H9 (cell line): ENCODE data around the gene PKN3. TPM values are rescaled to one million over a fixed set of nuclear protein-coding genes. Genes with fewer than 3 reads are reported as not detected.

ENCODE experiments used
- DNase-seq: peaks from one replicate; pipeline ENCODE4 v3.0.0-alpha.2; 2017
- H2AFZ ChIP-seq: one replicate; pipeline ENCODE4 v1.6.1; 2013; ENCODE audit warnings: mild to moderate bottlenecking, low read length, control low read depth, moderate library complexity
- H2AK5ac ChIP-seq: 2 replicates; pipeline ENCODE4 v1.6.1; 2013; ENCODE audit warnings: low read length, control low read depth, mixed read lengths; ENCODE audit not compliant: insufficient read length
- H2BK120ac ChIP-seq: one replicate; pipeline ENCODE4 v1.6.1; 2013; ENCODE audit warnings: low read depth, mild to moderate bottlenecking, low read length, control low read depth, inconsistent platforms; ENCODE audit not compliant: poor library complexity, severe bottlenecking
- H2BK12ac ChIP-seq: 2 replicates; pipeline ENCODE4 v1.6.1; 2013; ENCODE audit warnings: low read length, control low read depth, mixed read lengths, low read depth; ENCODE audit not compliant: insufficient read length
- H2BK15ac ChIP-seq: 2 replicates; pipeline ENCODE4 v1.6.1; 2013; ENCODE audit warnings: low read depth, low read length, control low read depth
- H2BK20ac ChIP-seq: one replicate; pipeline ENCODE4 v1.6.1; 2013; ENCODE audit warnings: low read depth, mild to moderate bottlenecking, low read length, control low read depth, inconsistent platforms; ENCODE audit not compliant: poor library complexity, severe bottlenecking
- H2BK5ac ChIP-seq: 2 replicates; pipeline ENCODE4 v1.6.1; 2013; ENCODE audit warnings: low read length, control low read depth, mixed read lengths; ENCODE audit not compliant: insufficient read length
- H3K14ac ChIP-seq: 2 replicates; pipeline ENCODE4 v1.6.1; 2013; ENCODE audit warnings: low read length, control low read depth; ENCODE audit not compliant: insufficient read depth
- H3K18ac ChIP-seq: 2 replicates; pipeline ENCODE4 v1.6.1; 2013; ENCODE audit warnings: low read depth, mild to moderate bottlenecking, mixed read lengths, low read length, control low read depth; ENCODE audit not compliant: insufficient read length
- H3K23ac ChIP-seq: 2 replicates; pipeline ENCODE4 v1.6.1; 2013; ENCODE audit warnings: low read length, control low read depth, mixed read lengths, low read depth; ENCODE audit not compliant: insufficient read length
- H3K23me2 ChIP-seq: 2 replicates; pipeline ENCODE4 v1.6.1; 2013; ENCODE audit warnings: low read depth, mild to moderate bottlenecking, mixed read lengths, low read length, control low read depth; ENCODE audit not compliant: insufficient read length, poor library complexity, severe bottlenecking
- H3K27ac ChIP-seq: 2 replicates; pipeline ENCODE4 v1.5.1; 2013; ENCODE audit warnings: low read length, control low read depth, mixed read lengths, low read depth; ENCODE audit not compliant: insufficient read length
- H3K27me3 ChIP-seq: 2 replicates; pipeline ENCODE4 v1.6.1; 2013; ENCODE audit warnings: low read length, control low read depth, inconsistent platforms; ENCODE audit not compliant: insufficient read depth
- H3K4ac ChIP-seq: 2 replicates; pipeline ENCODE4 v1.6.1; 2013; ENCODE audit warnings: low read depth, mild to moderate bottlenecking, control low read depth, inconsistent platforms, low read length, moderate library complexity
- H3K4me1 ChIP-seq: 2 replicates; pipeline ENCODE4 v1.6.1; 2013; ENCODE audit warnings: low read length, control low read depth, inconsistent platforms; ENCODE audit not compliant: insufficient read depth
- H3K4me2 ChIP-seq: 2 replicates; pipeline ENCODE4 v1.6.1; 2013; ENCODE audit warnings: low read length, control low read depth, mixed read lengths; ENCODE audit not compliant: insufficient read length, insufficient read depth
- H3K56ac ChIP-seq: 2 replicates; pipeline ENCODE4 v1.6.1; 2013; ENCODE audit warnings: low read depth, mild to moderate bottlenecking, mixed read lengths, low read length, control low read depth; ENCODE audit not compliant: insufficient read length
- H3K79me1 ChIP-seq: 2 replicates; pipeline ENCODE4 v1.6.1; 2013; ENCODE audit warnings: low read depth, mild to moderate bottlenecking, moderate library complexity, low read length, control low read depth, inconsistent platforms; ENCODE audit not compliant: insufficient read depth, poor library complexity, severe bottlenecking
- H3K79me2 ChIP-seq: 2 replicates; pipeline ENCODE4 v1.6.1; 2013; ENCODE audit warnings: low read length, control low read depth, inconsistent platforms; ENCODE audit not compliant: insufficient read depth
- H3K9ac ChIP-seq: 2 replicates; pipeline ENCODE4 v1.6.1; 2013; ENCODE audit warnings: low read length, control low read depth, mixed read lengths; ENCODE audit not compliant: insufficient read length; ENCODE audit errors: extremely low read depth
- H3K9me3 ChIP-seq: one replicate; pipeline ENCODE4 v1.6.1; 2013; ENCODE audit warnings: low read depth, low read length, inconsistent platforms; ENCODE audit not compliant: control insufficient read depth
- H3T11ph ChIP-seq: one replicate; pipeline ENCODE4 v1.6.1; 2013; ENCODE audit warnings: mild to moderate bottlenecking, low read length, control low read depth, inconsistent platforms
- H4K20me1 ChIP-seq: one replicate; pipeline ENCODE4 v1.6.1; 2013; ENCODE audit not compliant: control insufficient read depth, insufficient read length, insufficient read depth
- H4K5ac ChIP-seq: 2 replicates; pipeline ENCODE4 v1.6.1; 2013; ENCODE audit warnings: low read depth, mild to moderate bottlenecking, mixed read lengths, low read length, control low read depth; ENCODE audit not compliant: insufficient read length
- H4K8ac ChIP-seq: replicated peaks from 2 replicates; pipeline ENCODE4 v1.6.1; 2013; ENCODE audit warnings: low read length, control low read depth, mixed read lengths, low read depth; ENCODE audit not compliant: insufficient read length
- H4K91ac ChIP-seq: 2 replicates; pipeline ENCODE4 v1.6.1; 2013; ENCODE audit warnings: low read depth, mild to moderate bottlenecking, moderate library complexity, mixed read lengths, low read length, control low read depth; ENCODE audit not compliant: insufficient read length
- H3K27ac Mint-ChIP-seq, 3 experiments: 2 replicates in 2 of 3; 3 replicates in 1 of 3; pipeline ENCODE4 v1.8.0; 2020 to 2021; ENCODE audit warnings: mixed read lengths in 3 of 3, mild to moderate bottlenecking in 1 of 3, moderate library complexity in 1 of 3
- H3K27me3 Mint-ChIP-seq: 2 replicates; pipeline ENCODE4 v1.8.0; 2021; ENCODE audit warnings: low read depth, mild to moderate bottlenecking, moderate library complexity, mixed read lengths
- H3K36me3 Mint-ChIP-seq, 3 experiments: 2 replicates in 2 of 3; 3 replicates in 1 of 3; pipeline ENCODE4 v1.8.0; 2020 to 2021; ENCODE audit warnings: low read depth in 3 of 3, mixed read lengths in 3 of 3; ENCODE audit not compliant: insufficient read depth in 1 of 3
- H3K4me1 Mint-ChIP-seq, 2 experiments: 2 replicates each; pipeline ENCODE4 v1.8.0; 2020; ENCODE audit warnings: mixed read lengths in 2 of 2
- H3K4me3 Mint-ChIP-seq, 2 experiments: 2 replicates in 1 of 2; 3 replicates in 1 of 2; pipeline ENCODE4 v1.8.0; 2020 to 2021; ENCODE audit warnings: mild to moderate bottlenecking in 2 of 2, mixed read lengths in 2 of 2, moderate library complexity in 1 of 2
- H3K9me3 Mint-ChIP-seq, 2 experiments: 2 replicates in 1 of 2; 3 replicates in 1 of 2; pipeline ENCODE4 v1.8.0; 2020; ENCODE audit warnings: mild to moderate bottlenecking in 2 of 2, mixed read lengths in 2 of 2, moderate library complexity in 1 of 2
- WGBS: extraction: QIAGEN DNeasy Blood & Tissue Kit; methylation state at CpG from one replicate; pipeline ENCODE4 v1.1.7; 2013; ENCODE audit warnings: missing lambda C conversion rate, low lambda C conversion rate, mixed read lengths; ENCODE audit not compliant: insufficient read length; ENCODE audit errors: extremely low coverage; 5-methylcytosine and 5-hydroxymethylcytosine counted together
- total RNA-seq: library from RNA; stranded (reverse); gene quantifications from 2 replicates; pipeline ENCODE4 v1.2.1, GENCODE V29; 2021
- TF ChIP-seq, protein P1 (sequence below): fragments of 200-600 bp; sonication (generic); conservative IDR thresholded peaks from 3 replicates; pipeline ENCODE4 v1.8.0; 2021; ENCODE audit warnings: antibody characterized with exemption, mild to moderate bottlenecking

The PKN3 gene
- total RNA-seq, 1 experiment from 2014 or later = 25.0 TPM

- H2BK120ac ChIP-seq = no peak overlapping the region
- Mint-ChIP-seq H3K27ac (peak overlapping the region; percentile 10 to 96 (median 94); a peak in 5 of 7 replicates), H3K9me3 (no peaks in the 10 kb centered on the region; a peak in 2 of 5 replicates), H3K27me3 (no peaks in the 10 kb centered on the region; the same call in none of the 2 replicates), H3K36me3 (peaks cover 2 to 33% (median 26%) of the 10 kb centered on the region in 3 experiments; a peak in 5 of 7 replicates), H3K4me3 (peak overlapping the region; percentile 92 to 95), H3K4me1 (peaks cover 22% of the 10 kb centered on the region in 2 experiments)
- no peaks in the 10 kb centered on the region for H3K79me2 ChIP-seq
- H3K4ac ChIP-seq = no peak overlapping the region
- no peaks in the 10 kb centered on the region for H3K27me3 ChIP-seq
- no peak overlapping the region for H2AK5ac ChIP-seq
- TF ChIP-seq, protein P1, sequence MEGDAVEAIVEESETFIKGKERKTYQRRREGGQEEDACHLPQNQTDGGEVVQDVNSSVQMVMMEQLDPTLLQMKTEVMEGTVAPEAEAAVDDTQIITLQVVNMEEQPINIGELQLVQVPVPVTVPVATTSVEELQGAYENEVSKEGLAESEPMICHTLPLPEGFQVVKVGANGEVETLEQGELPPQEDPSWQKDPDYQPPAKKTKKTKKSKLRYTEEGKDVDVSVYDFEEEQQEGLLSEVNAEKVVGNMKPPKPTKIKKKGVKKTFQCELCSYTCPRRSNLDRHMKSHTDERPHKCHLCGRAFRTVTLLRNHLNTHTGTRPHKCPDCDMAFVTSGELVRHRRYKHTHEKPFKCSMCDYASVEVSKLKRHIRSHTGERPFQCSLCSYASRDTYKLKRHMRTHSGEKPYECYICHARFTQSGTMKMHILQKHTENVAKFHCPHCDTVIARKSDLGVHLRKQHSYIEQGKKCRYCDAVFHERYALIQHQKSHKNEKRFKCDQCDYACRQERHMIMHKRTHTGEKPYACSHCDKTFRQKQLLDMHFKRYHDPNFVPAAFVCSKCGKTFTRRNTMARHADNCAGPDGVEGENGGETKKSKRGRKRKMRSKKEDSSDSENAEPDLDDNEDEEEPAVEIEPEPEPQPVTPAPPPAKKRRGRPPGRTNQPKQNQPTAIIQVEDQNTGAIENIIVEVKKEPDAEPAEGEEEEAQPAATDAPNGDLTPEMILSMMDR = no peak
- peak; percentile 21 for DNase-seq
- H3K27ac ChIP-seq = no peak overlapping the region
- H2AFZ ChIP-seq = no peak overlapping the region
- H2BK12ac ChIP-seq = no peak overlapping the region
- H2BK20ac ChIP-seq = no peak overlapping the region
- H3K56ac ChIP-seq = no peak overlapping the region
- no peak overlapping the region for H4K5ac ChIP-seq
- no peaks in the 10 kb centered on the region for H3K9me3 ChIP-seq
- no peak overlapping the region for H3K18ac ChIP-seq
- no peak overlapping the region for H4K8ac ChIP-seq
- H3K9ac ChIP-seq = peak overlapping the region; percentile 84
- H3K23ac ChIP-seq = no peak overlapping the region
- peak overlapping the region; percentile 91 for H3K4me2 ChIP-seq
- no peak overlapping the region for H2BK5ac ChIP-seq
- H4K91ac ChIP-seq = no peak overlapping the region
- H3K4me1 ChIP-seq = no peaks in the 10 kb centered on the region; the same call in 1 of the 2 replicates
- no peaks in the 10 kb centered on the region for H3K79me1 ChIP-seq
- WGBS = no CpG with 5 or more reads among the region's 7 CpGs
- peaks cover 4% of the 10 kb centered on the region for H3K23me2 ChIP-seq
- no peaks in the 10 kb centered on the region for H4K20me1 ChIP-seq
- no peak overlapping the region for H3T11ph ChIP-seq
- H3K14ac ChIP-seq = peak overlapping the region; percentile 69; the same call in 1 of the 2 replicates
- H2BK15ac ChIP-seq = no peak overlapping the region
Measured at GRCh38 chr9:128723352-128723865, 21.1 kb downstream of the PKN3 start.
